HG02588 (cell line): ENCODE results near the gene PEX5L.
"Not testable (repeated sequence)": the region's sequence is repeated elsewhere in the genome, so short reads cannot be mapped to it uniquely, and the experiment has no call there.

Experiments
- ATAC-seq: cut with Tn5 transposase; IDR thresholded peaks from one replicate; pipeline ENCODE4 v1.9.1; 2021; ENCODE audit warnings: mild to moderate bottlenecking, moderate library complexity; ENCODE audit not compliant: unreplicated experiment

Gene PEX5L

GRCh38 chr3:179794355-179794754 lies 242.4 kb downstream of the PEX5L start:
- no peak for ATAC-seq

DNA sequence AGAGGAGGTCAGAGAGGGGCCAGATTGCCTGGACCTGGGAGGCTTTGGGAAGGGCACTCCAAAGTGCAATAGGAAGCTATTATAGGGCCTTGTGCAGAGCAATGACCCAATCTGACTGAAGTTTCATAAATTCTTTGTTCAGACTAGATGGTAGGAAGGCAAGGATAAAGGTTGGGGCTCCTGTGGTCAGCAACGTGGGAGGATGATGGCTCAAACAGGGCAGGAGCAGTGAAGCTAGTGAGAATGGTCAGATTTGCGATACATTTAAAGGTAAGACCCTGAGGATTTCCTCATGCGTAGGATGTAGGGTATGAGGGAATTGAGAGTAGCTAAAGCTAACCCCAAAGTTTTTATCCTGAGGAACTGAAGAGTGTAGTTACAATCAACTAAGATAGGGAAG lies 244.9 kb downstream of the PEX5L start:
- ATAC-seq: no peak

DNA sequence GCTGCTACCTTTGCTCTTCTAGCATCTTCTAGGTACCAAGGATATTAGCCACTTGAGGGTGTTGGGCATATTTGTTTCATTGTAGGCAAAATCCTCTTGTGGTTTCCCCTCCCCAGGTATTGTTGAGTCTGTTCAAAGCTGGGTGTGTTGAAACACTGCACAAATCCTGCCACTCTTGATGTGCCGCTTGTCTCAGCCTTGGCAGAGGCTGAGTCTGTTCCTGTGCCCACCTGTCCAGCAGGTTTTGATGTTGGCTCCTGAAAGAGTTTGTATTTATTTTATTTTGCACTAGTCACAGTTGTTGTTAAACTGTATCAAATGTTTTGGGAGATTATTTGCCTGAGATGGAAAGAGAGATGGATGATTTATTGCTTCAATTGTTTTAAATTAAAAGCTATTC lies 247.7 kb downstream of the PEX5L start:
- ATAC-seq: no peak

DNA sequence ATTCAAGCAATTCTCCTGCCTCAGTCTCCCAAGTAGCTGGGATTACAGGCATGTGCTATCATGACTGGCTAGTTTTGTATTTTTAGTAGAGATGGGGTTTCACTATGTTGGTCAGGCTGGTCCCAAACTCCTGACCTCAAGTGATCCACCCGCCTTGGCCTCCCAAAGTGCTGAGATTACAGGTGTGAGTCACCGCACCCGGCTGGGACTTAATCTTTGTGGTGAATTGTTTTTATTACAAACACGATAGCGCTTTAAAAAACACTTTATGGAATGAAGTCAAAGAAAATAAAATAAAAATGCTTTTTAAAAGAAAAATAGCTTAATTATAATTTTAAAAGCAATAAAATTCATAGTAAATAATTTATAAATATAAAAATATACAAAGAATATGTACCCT lies 253.9 kb downstream of the PEX5L start:
- ATAC-seq: not testable (repeated sequence)

DNA sequence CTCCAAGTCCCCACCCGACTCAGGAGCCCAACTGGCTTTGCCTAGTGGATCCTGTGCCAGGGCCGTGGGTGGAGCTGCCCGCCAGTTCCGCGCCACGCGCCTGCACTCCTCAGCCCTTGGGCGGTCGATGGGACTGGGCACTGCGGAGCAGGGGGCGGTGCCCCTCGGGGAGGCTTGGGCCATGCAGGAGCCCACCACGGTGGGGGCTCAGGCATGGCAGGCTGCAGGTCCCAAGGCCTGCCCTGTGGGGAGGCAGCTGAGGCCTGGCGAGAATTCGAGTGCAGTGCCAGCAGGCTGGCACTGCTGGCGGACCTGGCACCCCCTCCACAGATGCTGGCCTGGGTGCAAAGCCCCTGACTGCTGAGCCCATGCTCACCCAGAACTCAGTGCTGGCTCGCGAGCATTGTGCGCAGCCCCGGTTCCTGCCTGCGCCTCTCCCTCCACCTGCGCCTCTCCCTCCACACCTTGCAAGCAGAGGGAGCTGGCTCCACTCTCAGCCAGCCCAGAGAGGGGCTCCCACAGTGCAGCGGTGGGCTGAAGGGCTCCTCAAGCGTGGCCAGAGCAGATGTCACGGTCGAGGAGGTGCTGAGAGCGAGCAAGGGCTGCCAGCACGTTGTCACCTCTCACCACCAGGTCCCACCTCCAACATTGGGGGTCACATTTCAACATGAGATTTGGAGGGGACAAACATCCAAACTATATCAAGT lies 261.2 kb downstream of the PEX5L start:
- no peak for ATAC-seq

DNA sequence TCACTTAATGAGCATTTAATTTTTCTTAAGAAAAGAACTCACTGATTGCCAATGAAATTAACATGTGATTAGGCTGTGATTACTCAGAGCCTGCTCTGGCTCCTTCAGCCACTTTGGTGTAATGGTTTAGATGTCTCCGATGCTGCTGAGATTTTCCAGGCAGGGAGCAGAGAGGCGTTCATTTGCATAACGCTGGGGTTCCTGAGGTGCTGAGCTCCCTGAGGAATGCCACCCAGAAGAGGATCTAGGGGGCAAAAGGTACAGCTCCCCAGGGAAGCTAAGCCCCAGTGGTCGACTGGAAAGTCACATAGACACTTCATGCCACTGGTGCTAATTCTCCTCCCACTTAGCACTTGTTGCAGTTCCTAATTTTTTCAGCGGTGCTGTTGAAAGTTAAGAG lies 264.4 kb downstream of the PEX5L start:
- no peak for ATAC-seq

GRCh38 chr3:179771797-179772196 lies 264.9 kb downstream of the PEX5L start:
- ATAC-seq: no peak

- no peak for ATAC-seq
Observed at GRCh38 chr3:179769411-179770247, 267.1 kb downstream of the PEX5L start.

- no peak for ATAC-seq
Observed at GRCh38 chr3:179768080-179768479, 268.7 kb downstream of the PEX5L start.

DNA sequence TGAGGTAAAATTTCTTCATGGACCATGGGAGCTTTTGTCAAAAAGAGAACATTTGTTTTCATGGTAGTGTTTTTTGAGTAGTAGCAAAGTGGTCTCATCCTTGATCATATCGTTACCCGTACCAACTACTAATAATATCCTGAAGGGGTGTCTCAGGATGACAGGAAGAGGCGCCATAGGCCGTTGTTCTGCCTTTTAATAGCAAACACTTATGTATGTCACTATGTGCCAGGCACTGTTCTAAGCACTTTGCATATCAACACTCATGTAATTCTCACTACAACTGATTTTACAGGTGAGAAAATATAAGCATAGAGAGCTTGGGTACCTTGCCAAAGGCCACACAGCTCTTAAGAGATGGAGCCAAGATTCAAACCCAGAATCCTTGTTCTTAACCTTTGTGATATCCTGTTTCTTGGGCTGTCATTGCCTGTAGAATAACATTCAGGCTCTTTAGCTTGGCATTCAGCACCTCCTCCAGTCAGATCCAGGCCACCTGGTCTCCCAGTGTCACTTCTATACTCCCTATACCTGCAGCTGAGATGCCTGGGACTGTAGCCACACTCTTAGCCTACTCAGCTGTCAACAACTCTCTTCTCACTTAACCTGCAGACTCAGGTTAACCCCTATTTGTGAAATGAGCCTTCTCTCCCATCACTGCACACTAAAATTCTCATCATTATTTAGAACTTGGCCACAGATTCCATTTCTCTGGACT lies 270.2 kb downstream of the PEX5L start:
- no peak for ATAC-seq

DNA sequence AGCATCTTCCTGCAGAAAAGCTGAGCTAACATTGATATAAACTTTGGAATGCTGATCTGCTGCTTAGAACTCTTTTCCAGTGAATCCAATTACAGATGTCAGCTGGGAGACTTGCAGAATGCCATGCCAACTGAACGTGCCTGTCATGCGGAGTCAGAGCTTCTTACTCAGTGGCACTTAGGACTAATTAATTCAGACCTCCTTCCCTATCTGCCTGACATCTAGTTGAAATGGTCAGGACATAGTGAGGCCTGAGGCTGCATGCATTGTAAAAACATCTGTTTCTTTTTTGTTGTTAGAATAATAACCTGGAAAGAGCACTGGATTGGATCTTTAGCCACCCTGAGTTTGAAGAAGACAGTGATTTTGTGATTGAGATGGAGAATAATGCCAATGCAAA lies 271.3 kb downstream of the PEX5L start:
- no peak for ATAC-seq

GRCh38 chr3:179760944-179761343 lies 275.8 kb downstream of the PEX5L start:
- ATAC-seq: no peak

GRCh38 chr3:179750720-179751328 lies 285.9 kb downstream of the PEX5L start:
- ATAC-seq: no peak

DNA sequence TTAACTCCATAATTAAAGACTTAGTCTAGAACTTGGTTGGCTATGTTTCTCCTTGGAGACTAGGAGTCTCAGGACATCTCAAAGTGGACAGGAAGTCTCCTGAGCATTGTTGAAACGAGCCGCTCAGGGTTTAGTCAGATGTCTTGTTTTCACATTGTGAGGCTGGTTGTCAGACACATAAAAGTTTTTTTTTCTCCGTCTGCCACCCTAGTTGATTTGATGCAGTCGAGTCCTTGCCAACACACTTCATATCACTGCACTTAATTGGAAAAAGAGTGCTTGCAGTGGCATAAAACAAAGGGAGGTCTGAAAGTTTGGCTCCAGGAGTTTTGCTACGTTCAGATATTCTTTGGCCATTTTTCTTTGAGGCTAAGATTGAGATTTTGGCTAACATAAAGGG lies 291.0 kb downstream of the PEX5L start:
- ATAC-seq: no peak

GRCh38 chr3:179745079-179745478 lies 291.7 kb downstream of the PEX5L start:
- ATAC-seq: no peak
